ENCODE results near the gene ABCB8. TPM values are rescaled to one million over a fixed set of nuclear protein-coding genes. Genes with fewer than 3 reads are reported as not detected.
A peak's percentile ranks its signal among the peaks of the same experiment; 100 is the strongest.

The ABCB8 gene
- total RNA-seq, 4 donors from 2014 or later = 29.5 to 42.3 (median 31.9) TPM

- Histone ChIP-seq H3K4me3 (peak overlapping the region; percentile 76), H3K4me1 (peaks cover 64% of the 10 kb centered on the region), H3K36me3 (peaks cover 35% of the 10 kb centered on the region), H3K27me3 (no peaks in the 10 kb centered on the region), H3K9me3 (no peaks in the 10 kb centered on the region), H3K27ac (peak overlapping the region; percentile 54)
- WGBS = 65% methylated on average over 25 of the region's 33 CpGs
- DNase-seq (ENCODE audit: low spot score in 2 of 2) = no peak
- TF ChIP-seq EP300 (IDR thresholded peaks at IDR 0.05) (no peak), POLR2A (IDR thresholded peaks at IDR 0.05) (no peak), CTCF (IDR thresholded peaks at IDR 0.05) (no peak), POLR2AphosphoS5 (IDR thresholded peaks at IDR 0.05) (no peak)
Observed at GRCh38 chr7:151061213-151062110, 33.2 kb downstream of the ABCB8 start.

GRCh38 chr7:151062111-151062398, 33.8 kb downstream of the ABCB8 start:
- TF ChIP-seq POLR2AphosphoS5 (IDR thresholded peaks at IDR 0.05) (no peak), POLR2A (IDR thresholded peaks at IDR 0.05) (no peak), EP300 (IDR thresholded peaks at IDR 0.05) (no peak), CTCF (IDR thresholded peaks at IDR 0.05) (no peak)
- Histone ChIP-seq H3K27ac (no peak overlapping the region), H3K4me3 (peak overlapping the region; percentile 35), H3K27me3 (no peaks in the 10 kb centered on the region), H3K36me3 (peaks cover 41% of the 10 kb centered on the region), H3K4me1 (peaks cover 58% of the 10 kb centered on the region), H3K9me3 (no peaks in the 10 kb centered on the region)
- no peak for DNase-seq (ENCODE audit: low spot score in 2 of 2)
- 81% methylated on average over 5 of the region's 11 CpGs for WGBS

- no peak for DNase-seq (ENCODE audit: low spot score in 2 of 2)
- 57% methylated on average over 29 of the region's 43 CpGs for WGBS
- Histone ChIP-seq H3K4me3 (peak overlapping the region; percentile 35), H3K4me1 (peaks cover 53% of the 10 kb centered on the region), H3K9me3 (no peaks in the 10 kb centered on the region), H3K27me3 (no peaks in the 10 kb centered on the region), H3K27ac (peak overlapping the region; percentile 72), H3K36me3 (peaks cover 46% of the 10 kb centered on the region)
- TF ChIP-seq POLR2AphosphoS5 (IDR thresholded peaks at IDR 0.05) (no peak), POLR2A (IDR thresholded peaks at IDR 0.05) (no peak), CTCF (IDR thresholded peaks at IDR 0.05) (no peak), EP300 (IDR thresholded peaks at IDR 0.05) (no peak)
Observed at GRCh38 chr7:151062399-151063211, 34.4 kb downstream of the ABCB8 start.

GRCh38 chr7:151063212-151063561, 34.9 kb downstream of the ABCB8 start:
- Histone ChIP-seq H3K27ac (peak overlapping the region; percentile 72), H3K4me1 (peaks cover 52% of the 10 kb centered on the region), H3K9me3 (no peaks in the 10 kb centered on the region), H3K4me3 (peak overlapping the region; percentile 35), H3K36me3 (peaks cover 52% of the 10 kb centered on the region), H3K27me3 (no peaks in the 10 kb centered on the region)
- DNase-seq (ENCODE audit: low spot score in 2 of 2) = no peak
- 19% methylated on average over 11 of the region's 11 CpGs for WGBS
- TF ChIP-seq POLR2A (IDR thresholded peaks at IDR 0.05) (no peak), CTCF (IDR thresholded peaks at IDR 0.05) (no peak), EP300 (IDR thresholded peaks at IDR 0.05) (no peak), POLR2AphosphoS5 (IDR thresholded peaks at IDR 0.05) (no peak)

GRCh38 chr7:151064454-151064853, 36.2 kb downstream of the ABCB8 start:
- no peak for TF ChIP-seq CTCF (IDR thresholded peaks at IDR 0.05)
- no peak for TF ChIP-seq POLR2AphosphoS5 (IDR thresholded peaks at IDR 0.05)
- TF ChIP-seq EP300 (IDR thresholded peaks at IDR 0.05) = no peak
- no peak for TF ChIP-seq POLR2A (IDR thresholded peaks at IDR 0.05)
- Histone ChIP-seq H3K4me3 (no peak overlapping the region), H3K36me3 (peaks cover 63% of the 10 kb centered on the region), H3K9me3 (no peaks in the 10 kb centered on the region), H3K4me1 (peaks cover 41% of the 10 kb centered on the region), H3K27ac (no peak overlapping the region), H3K27me3 (no peaks in the 10 kb centered on the region)
- WGBS = 88% methylated on average over 12 of the region's 18 CpGs
- no peak for DNase-seq (ENCODE audit: low spot score in 2 of 2)
